ENCODE data around the gene NCBP1. TPM values are rescaled to one million over a fixed set of nuclear protein-coding genes. Genes with fewer than 3 reads are reported as not detected.
"Not testable (repeated sequence)": the region's sequence is repeated elsewhere in the genome, so short reads cannot be mapped to it uniquely, and the experiment has no call there.

Gene NCBP1
- polyA plus RNA-seq, 4 donors, result 40.0 to 56.1 (median 46.5) TPM

DNA sequence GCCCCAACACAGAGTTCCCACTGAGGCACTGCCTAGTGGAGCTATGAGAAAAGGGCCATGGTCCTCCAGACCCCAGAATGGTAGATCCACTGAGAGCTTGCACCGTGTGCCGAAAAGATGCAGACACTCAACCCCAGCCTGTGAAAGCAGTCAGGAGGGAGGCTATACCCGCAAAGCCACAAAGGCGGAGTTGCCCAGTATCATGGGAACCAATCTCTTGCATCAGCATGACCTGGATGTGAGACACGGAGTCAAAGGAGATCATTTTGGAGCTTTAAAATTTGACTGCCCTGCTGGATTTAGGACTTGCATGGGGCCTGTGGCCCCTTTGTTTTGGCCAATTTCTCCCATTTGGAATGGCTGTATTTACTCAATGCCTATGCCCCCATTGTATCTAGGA is 11.1 kb upstream of the NCBP1 start:
- not testable (repeated sequence) for DNase-seq (ENCODE audit: low read depth in 4 of 4, low spot score in 3 of 4)

DNA sequence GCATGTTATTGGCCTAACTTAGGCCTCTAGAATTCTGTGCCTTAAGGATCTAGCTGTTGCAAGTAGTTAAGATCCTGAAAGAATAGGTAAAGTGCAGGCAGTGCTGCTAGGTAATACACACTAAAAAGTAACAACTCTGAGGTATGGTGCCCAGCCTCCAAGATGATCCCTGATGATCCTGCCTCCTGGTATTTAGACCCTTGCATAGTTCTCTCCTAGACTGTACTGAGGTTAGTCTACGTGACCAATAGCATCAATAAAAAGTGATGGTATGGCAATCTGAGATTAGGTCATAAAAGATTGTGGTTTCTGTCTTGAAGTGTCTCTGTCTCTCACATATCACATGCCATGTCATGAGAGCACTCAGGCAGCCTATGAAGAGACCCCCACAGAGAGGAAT is 9.7 kb upstream of the NCBP1 start:
- DNase-seq (ENCODE audit: low read depth in 4 of 4, low spot score in 3 of 4), result no peak

DNA sequence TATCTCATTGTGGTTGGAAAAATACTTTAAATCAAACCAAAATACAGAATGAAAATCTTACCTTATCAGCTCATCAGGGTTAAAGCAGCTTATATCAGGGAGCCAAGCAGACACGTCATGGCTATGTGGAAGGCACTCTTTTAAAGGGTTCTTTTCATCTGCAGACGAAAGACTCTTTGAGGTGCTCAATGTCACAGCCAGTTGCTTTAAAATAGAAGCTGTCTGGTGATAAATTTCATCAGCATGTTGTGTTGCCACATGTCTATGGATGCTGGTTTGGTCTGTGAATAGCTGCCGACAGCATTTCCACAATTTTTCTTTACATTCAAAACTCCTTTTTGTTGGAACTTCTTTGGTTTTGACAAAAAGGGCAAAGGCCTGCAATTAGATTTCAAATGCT is 8.0 kb upstream of the NCBP1 start:
- DNase-seq (ENCODE audit: low read depth in 4 of 4, low spot score in 3 of 4), result no peak

DNA sequence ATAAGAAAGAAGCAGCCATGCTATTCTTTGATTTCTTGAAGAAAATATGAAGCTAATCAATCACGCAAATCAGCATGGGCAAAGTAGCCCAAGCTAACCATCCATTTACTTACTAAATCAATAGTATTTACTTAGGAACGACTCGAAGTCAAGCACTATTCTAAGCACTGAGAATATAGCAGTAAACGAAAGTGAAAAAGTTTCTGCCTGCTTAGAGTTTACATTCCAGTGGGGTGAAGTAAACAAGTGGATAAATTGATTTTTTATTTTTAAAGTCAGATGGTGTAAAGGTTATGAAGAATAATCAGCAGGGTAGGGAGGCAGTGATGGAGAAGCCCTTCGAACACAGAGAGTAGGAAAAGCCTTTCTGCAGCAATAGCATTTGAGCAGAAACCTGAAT is 6.0 kb upstream of the NCBP1 start:
- no peak for DNase-seq (ENCODE audit: low read depth in 4 of 4, low spot score in 3 of 4)

DNA sequence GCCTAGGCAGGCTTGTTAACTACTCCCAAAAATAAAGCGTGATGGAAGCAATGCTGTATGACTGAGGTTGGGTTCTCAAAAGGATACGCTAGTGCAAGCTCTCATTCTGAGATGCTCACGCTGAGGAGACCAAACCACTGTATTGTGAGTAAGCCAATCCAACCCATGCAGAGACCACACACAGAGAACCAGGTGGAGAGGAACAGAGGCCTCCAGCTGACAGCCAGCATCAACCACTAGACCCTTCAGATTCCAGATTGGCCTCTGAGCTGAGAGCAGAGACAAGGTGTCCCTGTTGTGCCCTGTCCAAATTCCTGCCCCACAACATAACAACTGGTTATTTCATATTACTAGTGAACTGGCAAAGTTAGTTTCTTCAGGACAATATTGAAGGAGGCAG is 5.0 kb upstream of the NCBP1 start:
- DNase-seq (ENCODE audit: low read depth in 4 of 4, low spot score in 3 of 4), result no peak

DNA sequence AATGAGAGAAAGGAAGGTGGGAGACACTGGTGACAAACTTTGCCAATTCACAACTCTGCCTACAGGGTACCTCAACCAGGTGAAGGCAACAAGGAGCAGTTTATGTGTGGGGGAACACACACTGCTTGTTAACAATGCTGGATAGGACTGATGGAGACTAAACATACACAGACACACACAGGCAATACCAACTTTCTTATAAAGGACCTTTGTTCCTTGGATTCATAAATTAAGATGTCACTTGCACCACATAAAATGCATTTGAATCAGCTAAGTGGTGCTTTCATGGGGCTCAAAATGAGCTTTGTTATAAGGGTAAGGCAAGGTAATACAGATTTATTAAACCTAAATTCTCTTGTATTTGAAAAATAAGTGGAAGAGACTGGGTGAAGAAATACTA is 4.5 kb upstream of the NCBP1 start:
- DNase-seq (ENCODE audit: low read depth in 4 of 4, low spot score in 3 of 4), result no peak

DNA sequence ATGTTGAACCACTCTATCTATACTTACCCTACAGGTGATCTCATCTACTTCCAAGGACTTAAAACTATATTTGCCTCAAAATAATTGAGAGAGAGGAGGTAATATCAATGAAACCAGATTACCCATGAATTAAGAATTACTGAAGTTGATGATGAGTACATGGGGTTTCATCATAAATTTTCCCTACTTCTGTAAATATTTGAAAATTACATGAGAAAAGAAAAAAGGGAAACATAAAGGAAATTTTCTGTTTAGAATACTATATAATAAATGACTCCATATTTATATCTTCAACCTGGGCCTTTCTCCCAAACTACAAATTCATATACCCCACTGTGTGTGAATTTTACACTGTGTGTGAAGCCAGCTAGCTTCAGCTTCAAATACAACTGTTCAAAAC is 3.0 kb upstream of the NCBP1 start:
- no peak for DNase-seq (ENCODE audit: low read depth in 4 of 4, low spot score in 3 of 4)

DNA sequence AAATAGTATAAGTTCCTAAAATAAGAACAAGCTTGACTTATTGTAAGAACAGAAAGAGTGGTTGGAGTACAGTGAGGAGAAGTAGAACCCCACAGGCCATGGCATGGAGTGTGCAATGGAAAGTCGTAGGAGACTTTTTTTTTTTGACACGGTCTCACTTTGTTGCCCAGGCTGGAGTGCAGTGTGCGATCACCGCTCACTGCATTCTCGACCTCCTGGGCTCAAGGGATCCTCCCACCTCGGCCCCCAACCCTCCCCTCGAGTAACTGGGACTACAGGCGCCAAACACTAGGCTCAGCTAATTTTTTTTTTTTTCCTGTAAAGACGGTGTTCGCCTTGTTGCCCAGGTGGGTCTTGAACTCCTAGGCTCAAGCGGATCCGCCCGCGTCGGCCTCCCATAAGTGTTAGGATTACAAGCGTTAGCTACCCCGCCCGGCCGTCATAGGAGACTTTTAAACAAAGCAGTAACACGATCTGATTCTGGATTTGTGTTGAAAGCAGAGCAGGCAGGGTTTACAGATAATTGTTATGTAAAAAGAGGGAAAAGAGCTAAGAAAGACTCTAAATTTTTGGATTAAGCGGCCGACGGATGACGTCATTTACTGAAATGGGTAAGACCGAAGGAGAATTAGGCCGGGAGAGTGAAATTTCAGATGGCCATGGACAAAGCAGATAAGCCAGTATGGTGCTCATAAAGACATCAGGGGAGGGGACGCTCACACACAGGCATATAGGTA is 1.2 kb upstream of the NCBP1 start:
- DNase-seq (ENCODE audit: low read depth in 4 of 4, low spot score in 3 of 4), result peak in 3 of 4 donors; percentile 57 to 76 (median 70)

DNA sequence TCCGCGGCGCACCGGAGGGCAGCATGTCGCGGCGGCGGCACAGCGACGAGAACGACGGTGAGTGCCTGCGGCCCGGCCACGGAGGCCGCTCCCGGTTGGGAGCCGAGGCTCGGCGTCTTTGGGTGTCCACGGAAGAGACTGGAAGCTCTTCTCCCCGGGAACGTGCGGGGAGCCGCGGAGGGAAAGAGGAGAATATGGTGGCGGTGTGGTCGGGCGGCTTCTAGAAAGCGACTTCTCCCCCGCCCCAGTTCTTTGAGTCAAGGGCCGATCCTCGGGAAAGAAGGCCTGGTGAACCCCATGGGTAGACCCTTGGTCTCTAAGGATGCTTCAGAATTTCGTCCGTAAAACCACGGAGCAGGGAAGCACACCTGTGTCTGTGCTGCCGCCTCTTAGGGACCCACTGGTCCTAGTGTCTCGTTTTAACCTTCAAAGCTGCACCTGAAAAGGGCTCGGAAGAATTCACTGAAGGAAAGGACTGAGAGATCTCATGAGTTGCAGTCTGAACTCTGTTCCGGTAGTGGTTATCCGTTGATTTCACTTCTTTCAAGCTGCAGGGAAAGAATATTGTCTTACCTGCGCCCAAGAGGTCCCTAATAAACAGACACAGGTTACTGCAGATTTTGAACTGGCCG is 354 bp downstream of the NCBP1 start:
- peak in 1 of 4 donors; percentile 6 for DNase-seq (ENCODE audit: low read depth in 4 of 4, low spot score in 3 of 4)

DNA sequence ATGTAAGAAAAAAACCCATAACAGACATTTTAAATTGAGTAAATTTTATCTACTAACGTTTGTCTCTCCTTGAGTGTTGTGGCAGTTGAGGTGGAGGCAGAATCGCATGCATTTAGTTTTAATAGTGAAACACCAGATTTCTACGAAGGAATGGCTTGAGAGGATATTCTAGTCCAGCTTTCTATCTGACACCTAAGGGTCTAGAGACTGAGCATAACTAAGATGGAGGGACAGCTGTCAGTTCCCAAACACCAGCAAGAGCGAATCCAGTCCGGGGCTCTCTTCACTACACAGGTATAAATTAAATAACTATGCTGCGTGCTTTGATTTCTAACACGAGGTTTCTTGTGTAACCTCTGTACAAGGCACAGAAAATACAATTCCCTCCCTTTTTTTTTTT is 1.4 kb downstream of the NCBP1 start:
- DNase-seq (ENCODE audit: low read depth in 4 of 4, low spot score in 3 of 4), result no peak

DNA sequence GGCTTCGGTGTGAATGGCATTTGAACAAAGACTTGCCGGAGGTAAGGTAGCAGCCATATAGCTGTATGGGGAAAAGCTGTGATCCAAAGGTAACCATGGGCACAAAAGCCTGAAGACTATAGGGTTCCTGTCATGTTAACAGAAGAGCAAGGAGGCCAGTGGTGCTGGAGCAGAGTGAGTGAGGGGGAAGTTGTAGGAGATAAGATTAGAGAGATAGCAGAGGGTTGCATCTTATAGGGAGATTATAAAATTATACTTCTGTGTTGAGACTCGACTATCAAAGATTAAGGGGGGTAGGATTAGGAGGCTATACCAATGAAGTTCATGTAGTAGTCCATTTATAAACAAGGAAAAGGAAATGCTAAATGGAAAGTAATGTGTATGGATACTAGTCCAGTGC is 3.3 kb downstream of the NCBP1 start:
- DNase-seq (ENCODE audit: low read depth in 4 of 4, low spot score in 3 of 4), result no peak

DNA sequence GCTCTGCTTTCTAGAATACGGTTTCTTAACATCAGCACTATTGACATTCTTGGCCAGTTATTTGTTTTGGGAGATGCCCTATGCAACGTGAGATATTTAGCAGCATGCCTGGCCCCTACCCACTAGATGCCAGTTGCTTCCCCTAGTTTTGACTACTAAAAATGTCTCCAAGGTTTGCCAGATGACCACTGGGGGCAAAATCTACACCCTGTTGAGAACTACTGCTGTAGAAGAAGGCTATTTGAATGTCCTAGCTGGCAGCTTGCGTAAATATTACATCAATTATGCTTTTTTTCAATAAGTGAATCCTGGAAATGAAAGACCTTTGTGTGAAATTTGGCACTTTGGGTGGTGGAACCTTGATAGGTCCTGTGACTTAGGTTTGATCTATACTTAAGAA is 5.0 kb downstream of the NCBP1 start:
- DNase-seq (ENCODE audit: low read depth in 4 of 4, low spot score in 3 of 4), result no peak

DNA sequence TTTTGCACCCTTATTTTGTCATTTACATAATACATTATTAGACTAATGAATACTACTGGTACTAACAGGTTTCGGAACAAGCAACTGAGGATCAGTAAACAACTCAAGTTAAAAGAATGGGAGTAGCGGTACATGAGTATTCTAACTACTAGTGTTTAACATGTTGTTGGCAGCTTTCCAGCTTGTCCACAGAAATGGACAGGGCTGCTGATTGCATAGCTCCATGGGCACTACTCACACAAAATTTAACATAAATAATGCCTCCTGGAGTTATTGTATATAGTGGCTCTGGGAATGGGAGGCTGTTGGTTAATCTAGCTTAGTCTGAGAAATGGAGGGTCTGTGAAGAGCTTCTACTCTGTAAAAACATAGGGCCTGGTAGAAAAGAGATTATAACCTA is 6.7 kb downstream of the NCBP1 start:
- DNase-seq (ENCODE audit: low read depth in 4 of 4, low spot score in 3 of 4), result no peak

DNA sequence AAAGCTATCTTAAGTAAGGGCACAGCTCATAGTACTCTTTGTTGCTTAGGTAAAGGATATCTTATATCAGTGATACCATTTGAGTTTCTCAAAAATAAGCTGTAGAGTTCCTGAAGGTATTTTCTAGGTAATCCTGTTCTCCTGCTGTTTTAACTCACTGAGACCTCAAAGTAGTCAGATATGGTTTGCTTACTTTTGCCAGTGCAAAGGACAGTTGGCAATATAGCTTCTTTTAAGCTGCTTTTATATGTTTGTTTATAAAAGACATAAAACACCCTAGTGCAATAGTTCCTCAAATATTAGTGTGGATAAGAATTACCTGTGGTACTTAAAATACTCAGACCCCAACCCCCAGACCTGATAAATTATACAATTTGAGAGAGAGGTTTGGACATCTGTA is 12.1 kb downstream of the NCBP1 start:
- DNase-seq (ENCODE audit: low read depth in 4 of 4, low spot score in 3 of 4), result no peak

DNA sequence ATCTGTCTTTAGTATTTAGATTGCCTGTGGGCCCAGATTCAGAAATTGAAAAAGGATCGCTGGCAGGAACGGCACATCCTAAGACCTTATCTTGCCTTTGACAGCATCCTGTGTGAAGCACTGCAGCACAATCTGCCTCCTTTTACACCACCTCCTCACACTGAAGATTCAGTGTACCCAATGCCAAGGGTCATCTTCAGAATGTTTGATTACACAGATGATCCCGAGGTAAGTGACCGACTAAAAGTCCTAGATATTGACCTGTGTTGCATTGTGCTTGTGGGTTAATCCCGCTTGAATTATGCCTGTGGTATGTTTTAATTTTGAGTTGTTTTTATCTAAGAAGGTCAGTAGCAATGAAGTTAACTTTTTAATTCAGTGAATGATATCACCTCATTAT is 14.4 kb downstream of the NCBP1 start:
- DNase-seq (ENCODE audit: low read depth in 4 of 4, low spot score in 3 of 4), result no peak

DNA sequence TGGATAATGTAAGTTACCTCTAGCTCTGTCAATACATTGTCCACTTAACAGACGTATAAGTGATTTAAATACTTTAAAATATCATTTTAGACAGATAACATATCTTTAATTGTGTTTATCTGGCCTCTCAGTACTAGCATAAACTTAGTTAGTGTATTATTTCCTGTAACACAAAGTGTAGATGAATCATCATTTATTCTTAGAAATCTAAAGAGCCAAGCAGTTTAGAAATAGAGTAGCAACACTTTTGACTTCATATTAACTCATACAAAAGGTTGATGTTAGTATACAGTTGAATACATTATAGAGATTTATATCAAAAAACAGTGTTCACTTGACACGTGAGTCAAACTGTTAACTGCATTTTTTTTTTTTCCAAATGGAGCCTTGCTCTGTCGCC is 18.0 kb downstream of the NCBP1 start:
- DNase-seq (ENCODE audit: low read depth in 4 of 4, low spot score in 3 of 4), result no peak

DNA sequence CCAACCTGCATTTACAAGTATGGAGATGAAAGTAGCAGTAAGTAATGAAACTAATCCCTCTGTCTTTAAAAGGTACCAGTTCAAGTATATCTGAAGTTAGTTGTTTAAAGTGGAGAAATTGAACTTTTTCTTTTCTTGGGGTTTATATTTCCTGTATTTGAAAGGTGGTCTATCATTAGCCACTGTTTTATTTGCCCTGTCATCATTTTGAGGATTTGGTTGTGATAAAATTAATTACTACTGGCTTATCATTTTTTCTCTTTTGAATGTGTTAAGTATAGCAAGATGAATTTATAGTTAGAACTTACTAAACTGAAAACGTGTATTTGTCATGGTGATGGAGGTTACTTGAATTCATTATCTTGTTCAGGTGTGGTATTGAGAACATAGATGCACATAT is 25.1 kb downstream of the NCBP1 start:
- no peak for DNase-seq (ENCODE audit: low read depth in 4 of 4, low spot score in 3 of 4)

DNA sequence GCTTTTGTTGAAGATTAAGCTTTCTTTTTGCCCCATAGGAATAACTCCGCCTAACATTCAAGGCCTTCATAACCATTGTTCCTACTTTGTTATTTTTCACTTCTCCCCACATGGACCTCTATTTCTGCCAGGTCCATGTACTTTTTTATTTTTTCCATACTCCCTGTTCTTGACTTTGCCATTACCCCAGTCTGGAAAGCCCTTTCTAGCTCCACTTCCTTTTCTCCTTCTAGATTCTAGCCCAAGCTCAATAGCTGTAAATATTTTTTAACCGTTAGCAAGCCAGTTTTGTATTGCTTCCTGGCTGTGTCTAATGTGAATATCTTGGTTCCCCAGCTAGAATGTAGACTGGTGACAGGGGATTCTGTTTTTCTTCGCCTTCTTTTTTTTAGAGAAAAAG is 26.1 kb downstream of the NCBP1 start:
- DNase-seq (ENCODE audit: low read depth in 4 of 4, low spot score in 3 of 4), result no peak

DNA sequence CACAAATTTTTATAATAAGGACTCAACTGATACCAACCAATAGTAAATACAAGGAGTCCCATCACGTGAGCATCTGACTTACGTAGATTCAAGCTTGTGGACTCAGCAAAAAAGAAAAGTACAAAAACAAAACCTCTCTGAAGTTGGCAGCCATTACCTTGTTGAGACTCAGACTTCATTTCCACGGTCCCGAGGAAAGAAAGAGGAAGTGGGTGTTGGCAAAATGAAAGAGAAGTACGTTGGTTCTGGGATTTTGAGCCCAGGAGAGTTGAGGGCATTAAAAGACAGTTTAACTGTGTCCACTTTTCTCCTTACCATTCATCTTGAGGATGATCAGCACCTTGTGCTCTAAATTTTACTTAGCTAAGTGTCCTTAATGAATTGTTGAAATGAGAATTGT is 26.7 kb downstream of the NCBP1 start:
- no peak for DNase-seq (ENCODE audit: low read depth in 4 of 4, low spot score in 3 of 4)

DNA sequence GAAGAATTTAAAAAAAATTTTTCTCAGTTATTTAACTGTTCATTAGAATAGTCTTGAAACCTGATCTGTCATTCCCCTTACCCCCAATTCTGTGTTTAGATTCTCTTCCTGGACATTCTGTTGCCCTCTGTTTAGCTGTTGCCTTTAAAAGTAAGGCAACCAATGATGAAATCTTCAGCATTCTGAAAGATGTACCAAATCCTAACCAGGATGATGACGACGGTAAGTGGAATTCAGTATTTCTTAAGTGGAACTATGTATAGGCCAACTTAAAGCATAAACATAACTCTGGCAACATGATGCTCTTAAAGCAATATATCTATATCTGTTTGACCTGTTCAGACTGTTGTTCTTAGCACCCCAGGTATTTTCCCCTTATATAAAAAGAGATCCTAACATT is 27.2 kb downstream of the NCBP1 start:
- DNase-seq (ENCODE audit: low read depth in 4 of 4, low spot score in 3 of 4), result no peak

DNA sequence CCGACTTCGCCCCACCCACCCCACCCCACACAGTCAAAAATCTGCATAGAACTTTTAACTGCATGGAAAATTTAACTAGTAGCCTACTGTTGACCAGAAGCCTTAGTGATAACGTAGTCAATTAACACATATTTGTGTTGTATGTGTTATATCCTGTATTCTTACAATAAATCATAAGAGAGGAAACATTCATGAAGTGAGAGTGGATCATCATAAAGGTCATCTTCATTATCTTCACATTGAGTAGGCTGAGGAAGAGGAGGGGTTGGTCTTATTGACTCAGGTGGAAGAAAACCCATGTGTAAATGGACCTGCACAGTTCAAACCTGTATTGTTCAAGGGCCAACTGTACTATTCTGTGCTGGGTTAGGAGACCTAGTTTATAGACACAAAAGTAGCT is 32.1 kb downstream of the NCBP1 start:
- DNase-seq (ENCODE audit: low read depth in 4 of 4, low spot score in 3 of 4), result no peak

DNA sequence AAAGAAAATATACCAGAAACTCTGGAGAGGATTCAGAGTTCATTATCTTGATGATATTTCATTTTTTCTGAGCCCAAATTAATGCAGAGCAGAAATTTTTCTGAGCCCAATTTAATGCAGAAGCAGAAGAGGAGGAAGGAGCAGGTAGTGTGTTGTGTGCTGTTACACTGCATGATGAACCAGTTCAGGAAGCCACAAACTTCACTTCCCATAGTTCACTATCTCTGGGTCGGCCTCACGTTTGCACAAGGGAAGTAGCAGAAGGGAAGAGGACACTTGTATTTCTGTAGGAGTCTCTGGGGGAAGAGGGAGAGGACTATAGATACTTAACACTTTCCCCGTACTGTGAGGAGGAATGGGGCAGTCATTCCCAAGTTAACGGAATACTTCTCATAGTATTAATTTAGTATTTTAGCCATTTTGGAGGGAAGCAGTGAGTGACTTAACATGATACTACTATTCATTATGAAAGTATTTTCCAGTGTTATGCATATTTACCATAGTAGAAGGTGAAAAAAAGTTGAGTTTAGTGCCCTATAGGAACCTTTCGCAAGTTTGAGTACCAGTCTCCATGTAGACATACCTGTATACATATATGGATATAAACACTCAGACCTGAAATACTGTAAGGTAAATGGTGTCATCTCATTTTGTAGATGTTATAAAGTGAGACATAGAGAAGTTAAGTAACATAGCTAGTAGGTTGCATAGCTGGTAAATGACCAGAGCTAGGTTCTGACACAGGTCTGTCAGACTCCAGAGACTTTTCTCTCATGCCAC is 33.5 kb downstream of the NCBP1 start:
- no peak for DNase-seq (ENCODE audit: low read depth in 4 of 4, low spot score in 3 of 4)

Measured in left renal pelvis (tissue), 4 donors.